Activated effector memory CD4-positive, alpha-beta T cell treated with Interleukin-2 at 50 U/mL for 16 hours (primary cell): ENCODE results near the gene DLK2.
"Not testable (repeated sequence)": the region's sequence is repeated elsewhere in the genome, so short reads cannot be mapped to it uniquely, and the experiment has no call there.

Experiments used
- DNase-seq: peaks from one replicate; pipeline ENCODE4 v3.0.0-alpha.2; 2020

DLK2 gene

GRCh38 chr6:43455531-43456428 lies at the start of gene DLK2:
DLK2 (minus strand) TSS chr6:43455548; CDS start chr6:43454825, 723 bp downstream.
- peak; percentile 25 for DNase-seq

DNA sequence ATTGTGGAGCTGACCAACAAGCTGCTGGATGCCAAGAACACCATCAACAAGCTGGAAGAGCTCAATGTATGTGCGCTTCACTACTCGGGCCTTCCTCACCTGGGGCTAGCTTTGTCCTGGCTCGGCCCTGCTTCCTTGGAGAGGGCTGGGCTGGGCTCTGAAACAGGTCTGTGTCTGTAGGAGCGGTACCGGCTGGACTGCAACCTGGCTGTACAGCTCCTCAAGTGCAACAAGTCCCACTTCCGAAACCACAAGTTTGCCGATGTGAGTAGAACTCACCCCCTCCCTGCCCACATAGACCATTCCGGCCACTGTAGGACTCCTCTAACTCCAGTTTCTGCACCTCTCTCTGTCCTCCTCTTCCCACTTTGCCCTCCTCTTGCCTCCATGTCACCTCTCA lies 48.1 kb upstream of the DLK2 start:
- no peak for DNase-seq

DNA sequence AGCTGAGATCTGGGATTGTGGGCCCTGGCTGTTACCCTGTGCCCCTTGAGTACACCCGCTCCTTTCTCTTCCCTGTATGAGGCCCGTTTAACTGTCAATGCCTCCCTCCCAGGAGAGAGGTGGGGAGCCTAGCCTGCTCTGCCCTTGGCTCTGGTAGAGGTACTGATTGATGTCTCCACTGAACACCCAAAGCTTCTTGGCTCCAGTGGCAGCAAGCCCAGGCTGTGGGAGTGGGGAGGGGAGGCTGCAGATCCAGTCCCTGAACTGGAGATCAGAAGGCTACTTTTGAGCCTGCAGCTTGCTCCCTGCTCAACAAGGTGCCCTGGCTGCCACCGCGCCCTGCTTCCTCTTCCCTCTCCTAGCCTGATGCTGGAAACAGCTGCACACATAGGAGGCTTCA lies 47.3 kb upstream of the DLK2 start:
- DNase-seq, result no peak

DNA sequence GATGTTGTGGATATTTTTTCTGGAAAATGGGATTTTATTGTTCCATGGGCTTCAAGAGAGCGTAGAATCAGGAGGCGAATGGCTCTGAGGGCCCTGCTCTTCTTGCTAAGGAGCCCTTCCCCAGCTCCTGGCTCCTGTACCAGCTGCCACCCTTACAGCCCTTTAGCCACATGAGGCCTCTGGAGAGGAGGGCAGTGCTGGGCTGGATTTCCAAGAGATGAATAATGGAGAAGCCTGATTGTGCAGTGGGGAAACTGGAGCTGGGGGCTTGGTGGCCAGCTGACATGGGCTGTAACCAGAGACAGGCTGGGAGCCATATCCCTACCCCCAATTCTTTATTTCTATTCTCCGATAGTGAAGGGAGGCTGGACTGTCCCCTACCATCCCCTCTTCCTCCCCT lies 45.6 kb upstream of the DLK2 start:
- DNase-seq, result no peak

DNA sequence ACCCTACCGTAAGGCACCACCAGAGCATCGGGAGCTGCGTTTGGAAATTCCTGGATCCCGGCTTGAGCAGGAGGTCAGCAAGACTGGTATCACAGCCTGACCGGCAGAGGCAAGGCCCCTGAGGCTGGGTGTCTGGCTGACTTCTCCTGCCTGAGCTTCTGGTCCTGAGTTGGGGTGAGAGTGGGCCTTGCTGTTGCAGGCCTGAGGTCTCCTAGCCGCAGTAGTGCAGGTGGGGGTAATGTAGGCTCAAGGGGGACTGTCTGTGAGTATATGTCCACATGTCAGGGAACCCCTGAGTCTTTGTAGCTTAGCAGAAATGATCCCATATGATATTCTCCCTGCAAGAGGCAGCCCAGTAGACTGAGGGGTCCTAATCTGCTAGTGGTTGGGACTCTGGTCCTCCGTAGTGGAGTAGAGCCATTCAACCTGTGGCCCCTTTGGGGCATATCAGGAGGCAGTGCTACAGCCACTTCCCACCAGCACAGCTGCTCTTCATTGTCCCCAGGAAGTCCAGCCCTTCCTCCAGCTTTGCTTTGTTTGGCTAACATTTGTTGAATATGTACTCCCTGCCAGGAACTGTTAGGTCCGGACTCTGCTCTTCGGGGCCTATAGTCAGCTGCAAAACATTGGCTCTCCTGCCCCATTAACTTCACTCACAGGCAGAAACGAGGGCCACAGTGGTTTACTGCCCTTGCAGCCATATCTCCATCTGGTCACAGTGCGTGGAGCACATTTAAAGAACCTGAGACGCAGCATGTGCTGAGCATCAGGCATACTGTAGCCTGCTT lies 43.9 kb upstream of the DLK2 start:
- DNase-seq, result no peak

DNA sequence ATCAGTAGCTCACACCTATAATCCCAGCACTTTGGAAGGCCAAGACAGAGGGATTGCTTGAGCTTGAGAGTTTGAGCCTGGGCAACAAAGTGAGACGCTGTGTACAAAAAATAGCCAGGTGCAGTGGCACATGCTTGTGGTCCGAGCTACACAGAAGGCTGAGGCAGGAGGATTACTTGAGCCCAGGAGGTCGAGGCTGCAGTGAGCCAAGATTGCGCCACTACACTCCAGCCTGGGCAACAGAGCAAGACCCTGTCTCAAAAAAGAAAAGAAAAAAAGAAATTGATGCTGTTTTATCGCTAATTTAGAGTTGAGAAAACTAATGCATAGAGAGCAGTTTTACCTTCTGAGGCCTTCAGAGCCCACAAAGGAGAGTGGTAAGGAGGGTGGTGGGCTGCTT lies 42.9 kb upstream of the DLK2 start:
- not testable (repeated sequence) for DNase-seq

- DNase-seq, result no peak
Measured at GRCh38 chr6:43497689-43498088, 42.3 kb upstream of the DLK2 start.

- DNase-seq, result no peak
Measured at GRCh38 chr6:43497129-43497396, 41.7 kb upstream of the DLK2 start.

DNA sequence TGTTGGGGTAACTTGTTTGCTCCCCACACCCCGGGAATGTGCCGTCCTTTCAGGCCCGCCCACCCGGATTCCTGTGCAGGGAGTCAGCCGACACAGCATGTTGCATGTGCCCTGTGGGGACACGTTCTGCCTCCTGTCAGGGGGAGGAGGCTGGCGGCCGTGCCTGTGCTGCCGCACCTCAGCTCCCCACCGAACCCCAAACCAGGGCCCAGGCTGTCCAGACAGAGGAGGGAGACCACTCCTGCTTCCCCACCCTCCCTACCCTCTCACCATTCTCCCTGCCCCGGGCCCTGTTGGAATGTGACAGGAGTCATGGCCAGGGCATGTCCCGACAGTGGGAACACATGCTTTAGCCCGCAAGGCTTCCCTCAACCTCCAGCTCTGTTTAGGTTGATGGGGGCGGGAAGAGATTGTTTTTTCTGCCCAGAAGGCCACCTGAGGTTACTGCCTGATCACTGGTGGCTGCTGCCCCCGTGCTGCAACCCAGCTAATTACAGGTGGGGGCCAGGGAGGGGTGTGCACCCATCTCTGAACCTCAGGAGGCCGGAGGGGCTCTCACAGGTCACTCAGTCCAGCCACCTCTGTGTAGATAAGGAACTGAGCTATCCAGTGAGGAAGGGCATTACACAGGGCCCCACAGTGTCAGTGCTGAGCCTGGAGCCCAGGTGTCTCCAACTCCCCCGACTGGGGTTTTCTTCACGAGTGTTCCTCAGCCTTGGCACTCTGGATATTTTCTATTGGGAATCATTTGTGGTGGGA lies 41.2 kb upstream of the DLK2 start:
- no peak for DNase-seq

GRCh38 chr6:43495409-43495941 lies 40.1 kb upstream of the DLK2 start:
- peak; percentile 16 for DNase-seq

- no peak for DNase-seq
Measured at GRCh38 chr6:43494766-43495165, 39.4 kb upstream of the DLK2 start.

DNA sequence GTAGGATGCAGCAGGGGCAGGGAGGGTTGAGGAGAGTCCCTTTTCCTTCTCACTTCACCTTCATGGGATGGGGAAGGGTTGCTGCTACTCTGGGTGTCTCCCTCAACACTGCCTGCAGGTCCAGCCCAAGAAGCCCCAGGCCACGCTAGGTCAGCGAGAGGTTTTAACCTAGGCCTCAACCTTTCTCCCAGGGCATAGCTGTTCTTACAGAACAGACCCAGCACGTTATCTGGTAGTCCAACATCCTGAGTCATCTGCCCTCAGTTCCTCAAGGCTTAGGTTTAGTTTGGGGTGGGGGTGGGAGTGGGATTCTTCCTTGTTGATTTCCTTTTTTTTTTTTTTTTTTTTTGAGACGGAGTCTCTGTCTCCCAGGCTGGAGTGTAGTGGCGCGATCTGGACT lies 39.0 kb upstream of the DLK2 start:
- no peak for DNase-seq

GRCh38 chr6:43493833-43494232 lies 38.5 kb upstream of the DLK2 start:
- no peak for DNase-seq

GRCh38 chr6:43493230-43493629 lies 37.9 kb upstream of the DLK2 start:
- DNase-seq, result no peak

- DNase-seq, result no peak
Measured at GRCh38 chr6:43492673-43493072, 37.3 kb upstream of the DLK2 start.

DNA sequence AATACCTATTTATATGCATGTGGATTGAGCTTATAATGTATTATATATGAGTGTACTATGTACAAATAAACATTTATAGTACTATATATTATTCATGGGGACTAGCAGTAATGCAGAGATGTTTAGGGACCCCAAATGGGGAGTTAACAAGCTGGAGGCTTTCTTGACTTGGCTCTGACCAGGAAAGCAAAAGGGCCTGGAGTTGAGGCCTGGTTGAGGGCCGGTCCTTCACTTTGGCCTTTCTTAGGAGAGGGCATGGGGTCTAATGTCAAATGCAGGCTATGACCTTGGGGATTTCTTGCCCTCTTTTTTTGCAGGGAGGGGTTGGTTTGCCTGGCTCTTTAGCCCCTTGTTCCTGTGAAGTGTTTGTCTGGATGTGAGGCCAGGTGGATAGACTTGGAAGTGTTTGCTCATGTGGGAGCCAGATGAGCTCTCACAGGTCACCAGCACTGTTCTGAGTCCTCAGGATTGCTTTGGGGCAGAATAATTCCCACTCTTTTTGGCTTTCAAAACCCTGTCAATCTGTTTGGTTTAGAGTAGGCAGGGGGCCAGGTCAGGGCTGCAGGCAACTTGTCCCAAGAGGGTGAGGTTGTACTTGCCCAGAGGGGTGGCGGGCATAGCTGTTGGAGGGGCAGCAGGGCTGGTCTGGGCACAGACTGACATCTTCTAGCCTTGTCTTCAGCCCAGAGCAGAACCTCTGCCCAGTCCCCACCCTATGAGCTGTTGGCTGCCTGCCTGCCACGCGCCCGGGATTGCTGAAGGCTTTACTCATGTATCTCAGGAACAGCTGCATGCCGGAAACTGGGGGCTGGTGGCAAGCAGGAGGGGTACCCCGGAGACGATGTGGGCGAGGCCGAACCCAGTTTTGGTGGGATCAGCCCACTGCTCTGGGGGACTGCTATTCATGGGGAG lies 36.7 kb upstream of the DLK2 start:
- no peak for DNase-seq

- DNase-seq, result no peak
Measured at GRCh38 chr6:43490523-43490939, 35.2 kb upstream of the DLK2 start.

DNA sequence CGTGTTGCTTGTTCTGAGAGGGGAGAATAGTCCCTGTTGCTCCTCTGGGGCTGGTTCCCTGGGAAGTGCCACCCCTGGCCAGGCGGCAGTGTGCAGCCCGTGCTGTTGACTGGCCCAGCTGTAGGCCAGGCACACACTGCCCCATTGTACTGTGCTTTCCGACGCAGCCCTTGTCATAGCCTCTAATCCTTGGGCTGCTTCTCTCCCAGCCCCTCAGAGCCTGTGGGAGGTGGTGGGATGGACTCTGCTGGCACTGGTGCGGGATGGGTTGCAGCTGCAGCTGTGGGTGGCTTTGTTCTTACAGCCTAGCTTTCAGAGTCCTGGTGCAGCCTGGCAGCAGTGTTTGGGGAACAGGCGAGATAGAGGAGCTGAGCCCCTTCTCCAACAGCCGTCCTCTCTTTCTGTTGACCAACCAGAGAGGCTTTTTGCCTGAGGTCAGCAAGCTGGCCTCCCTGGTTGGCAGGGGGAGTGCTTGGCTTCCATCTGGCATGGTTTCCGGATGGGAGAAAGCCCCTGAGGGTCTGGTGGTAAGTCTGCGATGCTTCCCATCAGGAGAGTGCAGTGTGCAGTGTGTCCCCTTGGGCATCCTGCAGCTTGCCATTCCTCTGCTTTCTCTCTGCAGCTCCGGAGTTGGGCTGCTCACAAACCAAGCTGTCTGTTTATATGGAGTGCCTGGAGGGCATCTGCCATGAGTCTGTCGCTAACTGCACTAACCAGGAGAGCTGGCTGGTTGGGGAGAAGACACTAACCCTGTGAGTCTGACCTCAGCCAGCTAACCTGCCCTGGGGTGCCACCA lies 34.1 kb upstream of the DLK2 start:
- no peak for DNase-seq

GRCh38 chr6:43488667-43489276 lies 33.4 kb upstream of the DLK2 start:
- no peak for DNase-seq

DNA sequence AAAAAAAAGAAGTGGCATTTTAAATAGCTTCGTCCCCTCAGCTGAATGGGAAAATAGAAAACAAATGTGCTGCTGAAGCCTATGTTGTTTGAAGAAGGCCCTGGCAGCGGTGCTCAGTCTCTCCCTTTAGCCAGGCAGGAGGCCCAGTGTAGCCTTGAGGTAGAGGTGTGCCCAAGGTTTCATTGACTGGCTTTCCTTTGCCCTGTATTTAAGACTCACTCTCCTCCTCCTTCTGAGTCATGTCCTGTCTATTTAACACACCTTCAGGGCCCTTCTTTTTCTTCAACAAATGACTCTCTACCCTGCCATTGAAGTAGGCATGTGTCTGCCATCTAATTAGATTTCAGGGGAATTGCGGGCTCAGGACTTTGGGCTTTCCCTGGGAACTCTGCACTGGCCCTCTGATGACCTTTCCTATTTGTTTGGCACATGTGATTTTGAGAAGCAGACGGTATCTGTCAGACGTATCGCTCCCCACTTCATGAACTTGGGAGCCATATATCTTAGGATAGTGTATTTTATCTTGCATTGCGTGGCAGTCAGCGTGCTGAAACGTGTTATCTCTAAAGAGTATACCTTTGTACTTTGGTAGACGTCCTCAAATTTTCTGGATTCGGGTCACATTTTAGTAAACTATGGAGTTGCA lies 26.4 kb upstream of the DLK2 start:
- no peak for DNase-seq
